ENCODE data around the gene CXorf51A. TPM values are rescaled to one million over a fixed set of nuclear protein-coding genes. Genes with fewer than 3 reads are reported as not detected.
"Not testable (repeated sequence)": the region's sequence is repeated elsewhere in the genome, so short reads cannot be mapped to it uniquely, and the experiment has no call there.

CXorf51A gene
- total RNA-seq: not detected
- polyA plus RNA-seq: not detected
- long read RNA-seq, donor 1: 0 reads
- long read RNA-seq, donor 2: 0 reads
- long read RNA-seq, donor 3: 0 reads

- H3K4me1 ChIP-seq; ATAC-seq; H3K27me3 ChIP-seq; H3K36me3 ChIP-seq; H3K4me3 ChIP-seq; H3K27ac ChIP-seq; DNase-seq; H3K9me3 ChIP-seq; intact Hi-C loops (cut with DNase I): not testable (repeated sequence)
- WGBS, 2 donors: no CpG with 5 or more reads among the region's 3 CpGs
These were observed at the start of gene CXorf51A for GRCh38 chrX:146814644-146815043. CXorf51A (minus strand) TSS chrX:146814744; CDS start chrX:146814723, 21 bp downstream.

GRCh38 chrX:146863566-146863965, 49.0 kb upstream of the CXorf51A start:
- WGBS, 2 donors: 0 to 24% methylated on average over 1 of the region's 1 CpG
- no peak for ATAC-seq
- Histone ChIP-seq H3K36me3 (no peaks in the 10 kb centered on the region), H3K4me1 (no peaks in the 10 kb centered on the region), H3K27me3 (no peaks in the 10 kb centered on the region), H3K27ac (no peak overlapping the region), H3K4me3 (no peak overlapping the region), H3K9me3 (peaks cover 0 to 54% (median 0%) of the 10 kb centered on the region in 11 donors)
- intact Hi-C loops (cut with DNase I): no loop called here
- no peak for TF ChIP-seq CTCF (IDR thresholded peaks at IDR 0.05)
- DNase-seq: no peak

GRCh38 chrX:146854281-146854680, 39.7 kb upstream of the CXorf51A start:
- no peak overlapping the region for H3K27ac ChIP-seq
- H3K27me3 ChIP-seq: no peaks in the 10 kb centered on the region
- no peaks in the 10 kb centered on the region for H3K4me1 ChIP-seq
- H3K9me3 ChIP-seq: no peaks in the 10 kb centered on the region
- no peak overlapping the region for H3K4me3 ChIP-seq
- DNase-seq (no peak), ATAC-seq (no peak)
- WGBS, 2 donors: 49 to 61% methylated on average over 2 of the region's 2 CpGs
- no peaks in the 10 kb centered on the region for H3K36me3 ChIP-seq
- intact Hi-C loops (cut with DNase I): no loop called here
- no peak for TF ChIP-seq CTCF (IDR thresholded peaks at IDR 0.05)

GRCh38 chrX:146831994-146832393, 17.4 kb upstream of the CXorf51A start:
- H3K4me1 ChIP-seq: no peaks in the 10 kb centered on the region
- no peak overlapping the region for H3K4me3 ChIP-seq
- no peak overlapping the region for H3K27ac ChIP-seq
- H3K36me3 ChIP-seq: no peaks in the 10 kb centered on the region
- no peak for TF ChIP-seq CTCF (IDR thresholded peaks at IDR 0.05)
- no peak for DNase-seq
- ATAC-seq: no peak
- peaks cover 0 to 15% (median 0%) of the 10 kb centered on the region in 11 donors for H3K9me3 ChIP-seq
- intact Hi-C loops (cut with DNase I): no loop called here
- H3K27me3 ChIP-seq: no peaks in the 10 kb centered on the region
- WGBS, 2 donors: 64 to 82% methylated on average over 4 of the region's 4 CpGs

GRCh38 chrX:146809471-146809870, 5.1 kb downstream of the CXorf51A start, which contains the start of gene CXorf51B:
CXorf51B (plus strand) TSS chrX:146809771; CDS start chrX:146809792, 21 bp downstream.
- H3K27ac ChIP-seq; H3K36me3 ChIP-seq; DNase-seq; H3K27me3 ChIP-seq; H3K4me1 ChIP-seq; H3K9me3 ChIP-seq; ATAC-seq; intact Hi-C loops (cut with DNase I); H3K4me3 ChIP-seq: not testable (repeated sequence)
- no CpG with 5 or more reads among the region's 3 CpGs for WGBS, 2 donors

Other genes with a start within 250 kb of the CXorf51A start
- gene CXorf51B, start 5.0 kb downstream of the CXorf51A start, total RNA-seq: not detected
- gene CXorf51B, start 5.0 kb downstream of the CXorf51A start, polyA plus RNA-seq: not detected